HG02938 (cell line): ENCODE measurements around the gene BRICD5.
A peak's percentile ranks its signal among the peaks of the same experiment; 100 is the strongest.
"Not testable (repeated sequence)": the region's sequence is repeated elsewhere in the genome, so short reads cannot be mapped to it uniquely, and the experiment has no call there.

Experiments
- ATAC-seq: cut with Tn5 transposase; IDR thresholded peaks from one replicate; pipeline ENCODE4 v1.9.1; 2021; ENCODE audit warnings: mild to moderate bottlenecking, moderate library complexity; ENCODE audit not compliant: unreplicated experiment

BRICD5 gene

DNA sequence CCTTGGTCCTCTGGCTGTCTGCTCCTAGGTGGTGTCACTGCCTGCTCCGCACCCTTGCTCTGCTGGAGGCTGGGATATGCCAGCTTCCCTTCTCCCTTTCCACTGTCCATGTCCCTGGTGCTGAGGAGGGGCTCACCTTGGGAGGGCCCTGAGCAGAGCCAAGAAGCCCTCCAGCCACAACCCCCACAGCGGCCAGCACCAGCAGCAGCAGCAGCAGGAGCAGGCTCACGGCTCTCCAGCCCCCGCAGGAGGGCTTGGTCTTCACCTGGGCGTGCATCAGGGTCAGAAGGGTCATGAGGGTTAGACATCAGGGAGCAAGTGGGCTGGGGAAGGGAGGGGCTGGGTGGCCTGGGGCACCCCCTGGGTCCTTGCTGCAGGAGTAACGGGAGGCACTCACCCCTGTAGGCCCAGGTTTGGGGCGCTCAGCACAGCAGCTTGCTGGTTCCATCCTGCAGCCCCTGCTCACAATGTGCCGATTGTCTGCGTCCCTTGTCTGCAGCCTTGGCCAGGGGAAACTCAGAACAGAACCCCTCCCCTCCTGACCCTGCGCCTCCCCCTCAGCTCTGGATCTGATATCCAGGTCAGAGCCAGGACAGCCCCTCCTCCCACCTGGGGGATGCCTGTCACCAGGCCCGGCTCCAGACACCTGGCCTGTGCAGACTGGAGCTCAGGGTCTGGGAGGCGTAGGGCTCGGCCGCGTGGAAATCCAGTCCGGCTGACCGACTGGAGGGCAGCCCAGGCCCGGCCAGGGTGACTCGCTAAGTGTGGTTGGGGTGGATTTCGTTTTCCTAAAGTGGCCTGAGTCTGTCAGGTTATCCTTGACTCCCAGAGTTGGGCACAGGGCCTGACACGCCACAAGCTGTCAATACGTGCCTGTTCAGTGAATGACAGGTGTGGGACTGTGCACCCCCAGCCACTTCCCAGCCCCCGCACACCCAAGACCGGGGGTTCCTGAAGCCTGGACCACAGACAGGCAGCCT lies at the start of gene BRICD5:
Gene BRICD5 (minus strand): TSS at position 478 of the 980 bp plus-strand sequence. CDS start 30 bp downstream, at position 448.
- no peak for ATAC-seq

- no peak for ATAC-seq
These were observed 49.6 kb upstream of the BRICD5 start for GRCh38 chr16:2260250-2260649.

DNA sequence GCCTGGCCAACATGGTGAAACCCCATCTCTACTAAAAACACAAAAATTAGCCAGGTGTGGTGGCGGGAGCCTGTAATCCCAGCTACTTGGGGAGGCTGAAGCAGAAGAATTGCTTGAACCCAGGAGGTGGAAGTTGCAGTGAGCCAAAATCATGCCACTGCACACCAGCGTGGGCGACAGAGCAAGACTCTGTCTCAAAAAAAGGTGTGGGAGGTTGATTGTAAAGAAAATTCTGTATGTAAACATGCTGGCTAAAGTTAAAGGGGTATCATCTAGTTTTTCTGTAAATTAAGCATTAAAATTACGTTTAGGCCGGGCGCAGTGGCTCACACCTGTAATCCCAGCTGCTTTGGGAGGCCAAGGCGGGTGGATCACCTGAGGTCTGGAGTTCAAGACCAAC lies 47.9 kb upstream of the BRICD5 start:
- ATAC-seq, result not testable (repeated sequence)

- ATAC-seq, result no peak
These were observed 47.1 kb upstream of the BRICD5 start for GRCh38 chr16:2257726-2258125.

- ATAC-seq, result no peak
These were observed 46.0 kb upstream of the BRICD5 start for GRCh38 chr16:2256531-2257140.

- no peak for ATAC-seq
These were observed 42.6 kb upstream of the BRICD5 start for GRCh38 chr16:2253293-2253692.

DNA sequence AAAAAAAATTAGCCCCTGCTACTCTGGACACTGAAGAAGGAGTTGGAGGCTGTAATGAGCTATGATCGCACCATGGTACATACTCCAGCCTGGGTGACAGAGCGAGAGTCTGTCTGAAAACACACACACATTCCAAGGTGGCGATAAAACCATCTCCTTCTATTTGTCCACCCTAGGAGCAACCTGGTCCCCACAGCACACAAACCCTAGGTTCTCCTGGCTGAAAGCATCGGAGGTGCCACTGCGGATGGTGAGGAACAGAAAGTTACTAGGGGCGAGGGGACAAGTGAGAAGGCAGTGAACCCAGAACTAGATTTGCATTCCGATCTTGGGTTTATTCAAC lies 42.1 kb upstream of the BRICD5 start:
- ATAC-seq, result no peak

DNA sequence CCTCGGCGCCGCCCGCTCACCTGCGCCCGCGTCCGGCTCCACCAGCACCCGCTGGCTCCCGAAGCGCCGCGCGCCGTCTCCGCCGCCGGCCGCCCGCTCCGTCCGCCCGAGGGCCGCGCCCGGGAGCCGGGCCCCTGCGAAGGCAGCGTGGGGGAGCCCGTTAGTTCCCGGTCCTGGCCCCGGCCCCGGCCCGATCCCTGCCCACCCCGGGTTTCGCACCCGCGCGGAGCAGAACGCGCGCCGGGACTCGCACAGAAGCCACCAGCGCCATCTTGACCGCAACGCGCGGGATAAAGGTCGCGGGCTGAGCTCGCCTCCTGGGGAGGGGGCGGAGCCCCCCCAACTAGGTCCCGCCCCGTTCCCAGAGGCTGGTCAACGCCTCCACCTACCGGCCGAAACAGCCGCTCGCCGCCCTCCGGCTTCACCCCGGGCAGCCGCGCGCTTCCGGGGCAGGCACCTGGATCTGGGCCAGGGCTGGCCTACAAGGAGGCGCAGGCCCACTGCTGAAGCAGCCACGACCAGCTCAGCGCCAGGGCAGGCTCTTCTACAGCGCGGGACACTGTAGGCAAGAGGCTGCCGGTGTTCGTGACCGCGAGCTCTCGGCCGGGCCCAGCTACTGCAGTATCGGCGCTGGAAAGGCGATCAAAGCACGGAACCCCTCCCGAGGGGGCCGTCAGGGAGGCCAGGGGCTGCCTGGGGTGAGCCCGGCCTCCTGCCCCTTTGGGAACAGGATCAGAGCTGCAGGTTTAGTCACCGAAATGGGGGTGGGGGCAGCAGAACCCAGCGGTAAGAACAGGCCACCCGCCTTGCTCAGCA lies 40.8 kb upstream of the BRICD5 start, which contains the start of gene ECI1:
Gene ECI1 (minus strand): TSS at position 292 of the 816 bp plus-strand sequence. CDS start 21 bp downstream, at position 271.
- peak; percentile 82 for ATAC-seq

- peak; percentile 2 for ATAC-seq
These were observed 40.1 kb upstream of the BRICD5 start for GRCh38 chr16:2250652-2251295.

- ATAC-seq, result no peak
These were observed 35.7 kb upstream of the BRICD5 start for GRCh38 chr16:2246301-2246885.

GRCh38 chr16:2244926-2245795 lies 34.5 kb upstream of the BRICD5 start:
- no peak for ATAC-seq

DNA sequence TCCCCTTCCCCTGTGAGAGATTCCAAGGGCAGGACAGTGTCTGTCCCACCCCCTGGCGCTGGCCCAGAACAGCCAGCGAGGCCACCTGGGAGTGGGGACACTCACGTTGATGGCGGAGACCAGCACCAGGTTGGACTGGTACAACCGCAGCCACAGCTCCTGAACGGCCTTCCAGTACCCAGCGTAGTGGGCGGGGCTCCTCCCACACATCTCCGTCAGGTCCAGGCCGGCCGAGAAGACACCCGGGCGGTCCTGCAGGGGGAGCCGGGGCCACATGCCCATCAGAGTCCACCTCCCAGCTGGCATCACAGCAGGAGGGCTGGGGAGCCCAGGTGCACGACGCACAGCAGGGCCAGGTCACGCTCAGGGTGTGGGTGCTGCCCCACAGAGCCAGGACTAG lies 33.6 kb upstream of the BRICD5 start:
- no peak for ATAC-seq

DNA sequence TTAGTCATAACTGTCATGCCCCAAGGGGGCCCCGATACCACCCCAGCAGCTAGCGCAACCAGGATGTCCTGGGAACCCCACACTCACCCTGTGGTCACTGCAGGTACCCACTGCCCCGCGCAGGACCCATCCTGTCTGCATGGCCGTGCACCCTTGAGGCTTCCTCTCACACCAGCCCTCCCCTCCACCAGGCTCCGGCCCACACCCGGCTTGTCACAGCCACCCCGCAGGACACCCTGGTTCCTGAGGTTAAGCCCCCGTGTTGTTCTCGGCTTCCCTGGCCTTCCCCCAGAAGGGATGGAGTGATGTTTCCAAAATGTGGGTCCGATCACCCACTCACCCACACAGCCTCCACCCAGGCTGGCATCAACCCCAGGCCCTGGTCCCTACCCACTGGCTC lies 33.1 kb upstream of the BRICD5 start:
- no peak for ATAC-seq

GRCh38 chr16:2243031-2243528 lies 32.4 kb upstream of the BRICD5 start:
- no peak for ATAC-seq

- ATAC-seq, result no peak
These were observed 31.9 kb upstream of the BRICD5 start for GRCh38 chr16:2242598-2242997.

DNA sequence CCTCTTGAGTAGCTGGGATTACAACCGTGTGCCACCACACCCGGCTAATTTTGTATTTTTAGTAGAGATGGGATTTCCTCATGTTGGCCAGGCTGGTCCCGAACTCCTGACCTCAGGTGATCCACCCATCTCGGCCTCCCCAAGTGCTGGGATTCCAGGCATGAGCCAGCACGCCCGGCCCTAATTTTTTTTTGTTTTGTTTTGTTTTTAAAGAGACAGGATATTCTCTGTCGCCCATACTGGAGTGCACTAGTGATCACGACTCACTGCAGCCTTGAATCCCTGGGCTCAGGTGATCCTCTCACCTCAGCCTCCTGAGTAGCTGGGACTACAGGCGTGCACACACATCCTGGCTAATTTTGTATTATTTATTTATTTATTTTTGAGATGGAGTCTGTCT lies 29.7 kb upstream of the BRICD5 start:
- not testable (repeated sequence) for ATAC-seq

DNA sequence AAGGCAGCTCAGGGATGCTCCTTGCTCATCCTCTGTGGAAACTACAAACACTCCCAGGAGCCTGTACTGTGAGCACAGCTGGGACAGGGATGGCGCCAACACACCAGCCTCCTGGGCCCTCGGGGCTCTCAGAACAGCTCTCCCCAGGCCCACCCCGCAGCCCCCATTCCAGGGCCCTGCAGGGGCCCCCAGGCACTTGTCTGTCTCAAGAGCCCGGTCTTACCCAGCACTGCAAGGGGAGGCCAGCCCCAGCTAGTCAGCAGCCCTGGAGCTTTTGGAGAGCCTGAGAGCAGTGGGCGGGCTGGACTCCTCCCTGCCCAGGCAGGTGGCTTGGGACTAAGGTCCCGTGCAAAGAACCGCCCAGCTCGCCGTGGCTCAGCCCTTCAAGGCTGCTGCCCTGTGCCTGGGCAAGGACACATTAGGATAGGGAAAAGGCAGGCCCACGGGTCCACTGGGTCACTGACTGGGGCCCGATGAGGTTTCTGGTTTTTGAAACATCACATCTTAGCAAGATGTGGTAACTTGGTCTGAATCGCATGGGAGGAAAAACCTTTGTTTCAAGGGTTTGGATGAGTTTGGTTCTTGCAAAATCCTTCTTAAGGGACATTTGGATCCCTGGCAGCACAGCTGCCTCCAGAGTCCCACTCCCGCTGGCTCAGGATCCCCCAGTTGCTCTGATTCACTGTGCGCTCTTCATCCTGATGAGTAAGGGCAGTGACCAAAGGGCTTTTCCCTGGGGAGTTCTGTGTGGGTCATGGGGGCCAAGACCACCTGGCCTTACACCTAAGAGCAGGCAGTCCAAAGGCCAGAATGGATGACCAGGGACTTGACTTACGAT lies 28.4 kb upstream of the BRICD5 start:
- no peak for ATAC-seq

DNA sequence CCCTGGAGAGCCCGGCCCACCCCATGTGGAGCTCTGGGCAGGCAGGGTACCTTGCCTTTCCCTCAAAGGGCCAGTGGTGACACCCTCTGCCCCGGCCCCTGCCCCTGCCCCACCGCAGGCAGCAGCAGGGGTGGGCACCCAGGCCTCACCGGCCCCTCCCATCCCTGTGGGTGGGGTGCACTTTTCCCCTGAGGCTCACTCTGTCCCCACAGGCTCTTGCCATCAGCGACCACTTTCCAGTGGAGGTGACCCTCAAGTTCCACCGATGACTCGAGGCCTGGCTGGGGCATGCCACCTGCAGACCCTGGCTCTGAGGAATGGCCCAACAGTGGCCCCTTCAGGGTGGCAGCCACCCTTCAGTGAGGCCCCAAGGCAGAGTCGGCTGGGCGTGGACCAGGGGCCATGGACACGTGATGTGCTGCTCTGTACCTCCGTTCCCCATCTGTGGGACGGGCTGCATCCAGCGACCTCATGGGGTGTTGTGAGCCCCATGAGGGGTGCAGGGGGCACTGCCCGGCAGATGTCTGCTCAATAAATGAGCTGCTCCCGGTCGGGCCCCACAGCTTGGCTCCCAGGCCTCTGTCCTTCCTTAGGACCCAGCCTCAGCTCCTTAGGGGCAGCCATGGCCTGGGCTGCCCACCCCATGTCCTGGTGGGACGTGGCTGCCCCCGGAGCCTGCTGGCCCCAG lies 27.6 kb upstream of the BRICD5 start:
- ATAC-seq, result no peak
